ENCODE results near the gene LINGO1. TPM values are rescaled to one million over a fixed set of nuclear protein-coding genes. Genes with fewer than 3 reads are reported as not detected.

Gene LINGO1
- total and polyA plus RNA-seq, 9 of the 15 experiments (the other 6 are each of a cell fraction or from before 2014, with no cell fraction given): 0.07 to 15.3 (median 2.1) TPM

DNA sequence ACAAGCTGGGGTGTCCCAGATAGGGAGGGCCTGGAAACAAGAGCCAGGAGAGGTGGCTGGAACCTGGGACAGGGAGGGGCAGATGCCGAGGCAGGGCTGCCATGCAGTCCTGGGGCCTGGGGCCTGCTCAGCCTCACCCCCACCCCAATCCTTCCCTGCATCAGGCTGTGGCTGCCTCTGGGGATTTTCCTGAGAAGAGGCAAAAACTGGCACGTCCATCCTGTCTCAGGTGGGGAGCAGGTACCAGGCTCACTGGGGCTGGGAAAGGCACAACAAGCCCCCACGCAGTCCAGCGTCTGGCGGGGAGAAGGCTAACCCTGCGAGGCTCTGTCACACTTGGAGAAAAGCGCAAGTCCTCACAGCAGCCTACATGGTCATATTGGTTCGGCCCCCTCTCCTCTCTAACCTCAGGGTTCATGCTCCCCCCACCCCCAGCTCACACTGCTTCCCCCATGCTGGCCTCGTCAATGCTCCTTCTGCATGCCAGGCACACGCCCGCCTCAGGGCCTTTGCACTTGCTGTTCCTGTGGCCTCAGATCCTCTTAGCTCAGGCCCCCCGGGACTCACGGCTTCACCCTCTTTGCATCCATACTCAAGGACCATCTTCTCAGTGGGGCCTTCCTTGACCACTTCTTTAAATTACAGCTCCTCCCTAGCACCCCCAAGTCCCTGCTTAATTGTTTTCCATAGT lies 53.1 kb downstream of the LINGO1 start:
- no peak for ATAC-seq
- no peak overlapping the region for H2AFZ ChIP-seq (ENCODE audit: low read depth, low read length)
- H3K4me3 ChIP-seq: no peak overlapping the region
- ChIA-PET POLR2A (no interaction called here), CTCF (ENCODE audit: low intra/inter-chr PET ratio) (no interaction called here)
- H3K79me2 ChIP-seq (ENCODE audit: control insufficient read depth, insufficient read depth, low read length): no peaks in the 10 kb centered on the region
- H3K9ac ChIP-seq (ENCODE audit: insufficient read depth in 1 of 2, low read depth in 2 of 2, low read length in 2 of 2): 0 out of 4 replicates have a peak overlapping the region, but pooled peaks of 1 of the 2 experiments have one; percentile 14
- H3K27me3 ChIP-seq (ENCODE audit: control insufficient read depth in 2 of 2, insufficient read depth in 2 of 2, low read length in 2 of 2): peaks cover 32 to 76% of the 10 kb centered on the region in 2 experiments
- FAIRE-seq: no peak
- no peak overlapping the region for H3K27ac ChIP-seq (ENCODE audit: extremely low read depth, low read depth, low read length)
- BruUV-seq (replicated peaks): no TSS peak
- no peak for TF ChIP-seq MBD2 (IDR thresholded peaks at IDR 0.05; ENCODE audit: borderline replicate concordance, low read depth)
- TF ChIP-seq HOXB6 (CRISPR knock-in tag; IDR thresholded peaks at IDR 0.05; ENCODE audit: borderline replicate concordance): no peak
- TF ChIP-seq DDX20 (tag; IDR thresholded peaks at IDR 0.05; ENCODE audit: low read depth): no peak
- TF ChIP-seq HLTF (IDR thresholded peaks at IDR 0.05): no peak
- TF ChIP-seq SMAD4 (CRISPR knock-in tag; conservative IDR thresholded peaks at IDR 0.05): no peak
- no peak for TF ChIP-seq RBM15 (IDR thresholded peaks at IDR 0.05; ENCODE audit: insufficient read depth, low read length)
- TF ChIP-seq PRMT5 (CRISPR knock-in tag; IDR thresholded peaks at IDR 0.05): no peak
- TF ChIP-seq ZSCAN32 (CRISPR knock-in tag; IDR thresholded peaks at IDR 0.05): no peak
- no peak for TF ChIP-seq POLR2H (tag; IDR thresholded peaks at IDR 0.05; ENCODE audit: low read depth)
- TF ChIP-seq KDM4B (IDR thresholded peaks at IDR 0.05; ENCODE audit: borderline replicate concordance in 2 of 2, low read depth in 1 of 2): no peak
- TF ChIP-seq, protein P1, sequence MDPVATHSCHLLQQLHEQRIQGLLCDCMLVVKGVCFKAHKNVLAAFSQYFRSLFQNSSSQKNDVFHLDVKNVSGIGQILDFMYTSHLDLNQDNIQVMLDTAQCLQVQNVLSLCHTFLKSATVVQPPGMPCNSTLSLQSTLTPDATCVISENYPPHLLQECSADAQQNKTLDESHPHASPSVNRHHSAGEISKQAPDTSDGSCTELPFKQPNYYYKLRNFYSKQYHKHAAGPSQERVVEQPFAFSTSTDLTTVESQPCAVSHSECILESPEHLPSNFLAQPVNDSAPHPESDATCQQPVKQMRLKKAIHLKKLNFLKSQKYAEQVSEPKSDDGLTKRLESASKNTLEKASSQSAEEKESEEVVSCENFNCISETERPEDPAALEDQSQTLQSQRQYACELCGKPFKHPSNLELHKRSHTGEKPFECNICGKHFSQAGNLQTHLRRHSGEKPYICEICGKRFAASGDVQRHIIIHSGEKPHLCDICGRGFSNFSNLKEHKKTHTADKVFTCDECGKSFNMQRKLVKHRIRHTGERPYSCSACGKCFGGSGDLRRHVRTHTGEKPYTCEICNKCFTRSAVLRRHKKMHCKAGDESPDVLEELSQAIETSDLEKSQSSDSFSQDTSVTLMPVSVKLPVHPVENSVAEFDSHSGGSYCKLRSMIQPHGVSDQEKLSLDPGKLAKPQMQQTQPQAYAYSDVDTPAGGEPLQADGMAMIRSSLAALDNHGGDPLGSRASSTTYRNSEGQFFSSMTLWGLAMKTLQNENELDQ (CRISPR knock-in tag; IDR thresholded peaks at IDR 0.05; ENCODE audit: borderline replicate concordance): no peak
- TF ChIP-seq, protein P2, sequence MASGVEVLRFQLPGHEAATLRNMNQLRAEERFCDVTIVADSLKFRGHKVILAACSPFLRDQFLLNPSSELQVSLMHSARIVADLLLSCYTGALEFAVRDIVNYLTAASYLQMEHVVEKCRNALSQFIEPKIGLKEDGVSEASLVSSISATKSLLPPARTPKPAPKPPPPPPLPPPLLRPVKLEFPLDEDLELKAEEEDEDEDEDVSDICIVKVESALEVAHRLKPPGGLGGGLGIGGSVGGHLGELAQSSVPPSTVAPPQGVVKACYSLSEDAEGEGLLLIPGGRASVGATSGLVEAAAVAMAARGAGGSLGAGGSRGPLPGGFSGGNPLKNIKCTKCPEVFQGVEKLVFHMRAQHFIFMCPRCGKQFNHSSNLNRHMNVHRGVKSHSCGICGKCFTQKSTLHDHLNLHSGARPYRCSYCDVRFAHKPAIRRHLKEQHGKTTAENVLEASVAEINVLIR (CRISPR knock-in tag; IDR thresholded peaks at IDR 0.05): no peak
- H3K9me3 ChIP-seq (replicated peaks; ENCODE audit: control insufficient read depth, insufficient read depth, low read depth, low read length): no peaks in the 10 kb centered on the region
- H3K4me1 ChIP-seq (replicated peaks in 1 of 2; ENCODE audit: control insufficient read depth in 2 of 2, insufficient read depth in 2 of 2, low read length in 2 of 2): no peaks in the 10 kb centered on the region
- in situ Hi-C loops (cut with MboI) (no loop called here), intact Hi-C loops (cut with micrococcal nuclease) (no loop called here)
- H3K36me3 ChIP-seq (ENCODE audit: control insufficient read depth, insufficient read depth, low read length): no peaks in the 10 kb centered on the region
- WGBS (ENCODE audit: insufficient coverage, low coverage, missing lambda C conversion rate): 4% methylated on average over 10 of the region's 13 CpGs
- no peaks in the 10 kb centered on the region for H4K20me1 ChIP-seq (replicated peaks; ENCODE audit: control insufficient read depth, insufficient read depth, low read length)
- no peak for DNase-seq (ENCODE audit: extremely low read depth in 1 of 4, low spot score in 3 of 4)
- H3K4me2 ChIP-seq (ENCODE audit: insufficient read depth, low read length): no peak overlapping the region
- H3K9me1 ChIP-seq (ENCODE audit: control insufficient read depth, insufficient read depth, low read length): no peaks in the 10 kb centered on the region
